GM23338 (cell line): ENCODE results near the gene PAX3. TPM values are rescaled to one million over a fixed set of nuclear protein-coding genes. Genes with fewer than 3 reads are reported as not detected.

ENCODE experiments used
- ATAC-seq: fragments of 200-7000 bp; cut with Tn5 transposase; 3 replicates; pipeline ENCODE4 v1.9.1; 2020
- DNase-seq: peaks from one replicate; pipeline ENCODE4 v3.0.0-alpha.2; 2015; ENCODE audit warnings: low spot score
- H2AFZ ChIP-seq: fragments of 200-600 bp; sonication (generic); 2 replicates; pipeline ENCODE4 v1.8.0; 2016; ENCODE audit warnings: antibody characterized with exemption, mild to moderate bottlenecking, moderate library complexity
- H3F3A ChIP-seq: fragments of 200-600 bp; sonication (generic); replicated peaks from 2 replicates; pipeline ENCODE4 v1.8.0; 2017; ENCODE audit warnings: antibody characterized with exemption, mixed run types, low read depth
- H3K27ac ChIP-seq: fragments of 200-600 bp; sonication (generic); 2 replicates; pipeline ENCODE4 v1.6.1; 2016; ENCODE audit warnings: low read depth
- H3K27me3 ChIP-seq: fragments of 200-600 bp; sonication (generic); 2 replicates; pipeline ENCODE4 v1.8.0; 2016; ENCODE audit warnings: mild to moderate bottlenecking, mixed run types, moderate library complexity; ENCODE audit not compliant: insufficient read depth
- H3K36me3 ChIP-seq: fragments of 200-600 bp; sonication (generic); 2 replicates; pipeline ENCODE4 v1.8.0; 2016; ENCODE audit warnings: mild to moderate bottlenecking; ENCODE audit not compliant: insufficient read depth
- H3K4me1 ChIP-seq: fragments of 200-600 bp; sonication (generic); 2 replicates; pipeline ENCODE4 v1.8.0; 2016; ENCODE audit warnings: mild to moderate bottlenecking, moderate library complexity; ENCODE audit not compliant: insufficient read depth
- H3K4me2 ChIP-seq: fragments of 200-600 bp; sonication (generic); 2 replicates; pipeline ENCODE4 v1.7.1; 2017; ENCODE audit warnings: mixed run types
- H3K4me3 ChIP-seq: fragments of 200-600 bp; sonication (generic); 2 replicates; pipeline ENCODE4 v1.6.1; 2016; ENCODE audit warnings: mixed run types
- H3K79me2 ChIP-seq: fragments of 200-600 bp; sonication (generic); replicated peaks from 2 replicates; pipeline ENCODE4 v1.8.0; 2017; ENCODE audit warnings: mild to moderate bottlenecking; ENCODE audit not compliant: insufficient read depth
- H3K9me2 ChIP-seq: fragments of 200-600 bp; sonication (generic); 2 replicates; pipeline ENCODE4 v1.8.0; 2017; ENCODE audit not compliant: insufficient read depth
- H4K20me1 ChIP-seq: fragments of 200-600 bp; sonication (generic); replicated peaks from 2 replicates; pipeline ENCODE4 v1.8.0; 2017; ENCODE audit warnings: mild to moderate bottlenecking; ENCODE audit not compliant: insufficient read depth
- H3K27ac Mint-ChIP-seq: 2 replicates; pipeline ENCODE4 v1.8.0; 2020; ENCODE audit warnings: inconsistent platforms, mild to moderate bottlenecking, moderate library complexity, mixed read lengths
- H3K27me3 Mint-ChIP-seq: 3 replicates; pipeline ENCODE4 v1.8.0; 2022; ENCODE audit warnings: low read depth, mild to moderate bottlenecking, moderate library complexity, mixed read lengths, inconsistent platforms; ENCODE audit not compliant: insufficient read depth, poor library complexity
- H3K36me3 Mint-ChIP-seq: 3 replicates; pipeline ENCODE4 v1.8.0; 2021; ENCODE audit warnings: low read depth, mild to moderate bottlenecking, inconsistent platforms, moderate library complexity, mixed read lengths
- H3K4me1 Mint-ChIP-seq: 3 replicates; pipeline ENCODE4 v1.8.0; 2020; ENCODE audit warnings: mild to moderate bottlenecking, inconsistent platforms, mixed read lengths
- H3K4me3 Mint-ChIP-seq: 3 replicates; pipeline ENCODE4 v1.8.0; 2021; ENCODE audit warnings: moderate library complexity, mild to moderate bottlenecking, inconsistent platforms, mixed read lengths
- H3K9me3 Mint-ChIP-seq: 3 replicates; pipeline ENCODE4 v1.8.0; 2020; ENCODE audit warnings: moderate library complexity, mild to moderate bottlenecking, inconsistent platforms, mixed read lengths
- CREB1 ChIP-seq: fragments of 250-450 bp; sonication (Bioruptor Pico); IDR thresholded peaks from 2 replicates; pipeline ENCODE4 v1.5.0; 2020; ENCODE audit warnings: low read depth, mild to moderate bottlenecking, moderate library complexity
- EZH2 ChIP-seq: fragments of 200-600 bp; sonication (generic); IDR thresholded peaks from one replicate; pipeline ENCODE4 v1.8.0; 2017; ENCODE audit warnings: antibody characterized with exemption, mild to moderate bottlenecking, low read depth; ENCODE audit not compliant: unreplicated experiment
- EZH2phosphoT487 ChIP-seq: fragments of 200-600 bp; sonication (generic); IDR thresholded peaks from one replicate; pipeline ENCODE4 v1.8.1; 2018; ENCODE audit warnings: antibody characterized with exemption; ENCODE audit not compliant: unreplicated experiment
- JUNB ChIP-seq: IDR thresholded peaks from one replicate; pipeline ENCODE4 v1.6.1; 2016; ENCODE audit warnings: antibody characterized with exemption; ENCODE audit not compliant: unreplicated experiment
- NANOG ChIP-seq: IDR thresholded peaks from 2 replicates; pipeline ENCODE4 v1.6.1; 2016; ENCODE audit warnings: antibody characterized with exemption, borderline replicate concordance
- POLR2AphosphoS5 ChIP-seq: IDR thresholded peaks from 2 replicates; pipeline ENCODE4 v1.6.1; 2016; ENCODE audit warnings: antibody characterized with exemption, low read depth
- STAT1 ChIP-seq: IDR thresholded peaks from one replicate; pipeline ENCODE4 v1.6.1; 2016; ENCODE audit warnings: antibody characterized with exemption; ENCODE audit not compliant: unreplicated experiment
- ZNF114 ChIP-seq: fragments of 250-450 bp; sonication (Bioruptor Pico); IDR thresholded peaks from 2 replicates; pipeline ENCODE4 v1.5.0; 2020; ENCODE audit warnings: mild to moderate bottlenecking, moderate library complexity
- ZNF331 ChIP-seq: fragments of 250-450 bp; sonication (Bioruptor Pico); IDR thresholded peaks from 2 replicates; pipeline ENCODE4 v1.5.0; 2020; ENCODE audit warnings: low read depth, mild to moderate bottlenecking, moderate library complexity
- polyA plus RNA-seq: library from polyadenylated mRNA; unstranded; fragments of >200 nt; fragmentation: Nextera tagmentation; extraction: Ambion mirVana; gene quantifications from 2 replicates; pipeline ENCODE4 v1.2.1, GENCODE V29; 2016
- total RNA-seq: library from RNA; depleted of rRNA; stranded (reverse); fragments of >200 nt; shearing (Covaris generic); gene quantifications from 2 replicates; pipeline ENCODE4 v1.2.3, GENCODE V29; 2014
- TF ChIP-seq, protein P1 (sequence below): IDR thresholded peaks from one replicate; pipeline ENCODE4 v1.6.1; 2018; ENCODE audit warnings: antibody characterized with exemption; ENCODE audit not compliant: unreplicated experiment
- TF ChIP-seq, protein P2 (sequence below): IDR thresholded peaks from 2 replicates; pipeline ENCODE4 v1.6.1; 2016; ENCODE audit warnings: antibody characterized with exemption
- TF ChIP-seq, protein P3 (sequence below), 2 experiments: fragments of 200-600 bp in 1 of 2; sonication (generic) in 1 of 2; conservative IDR thresholded peaks; 2 replicates each; pipeline versions ENCODE4 v1.5.1 to v1.6.1; 2016 to 2017; ENCODE audit warnings: antibody characterized with exemption in 2 of 2, low read depth in 2 of 2, mild to moderate bottlenecking in 2 of 2, moderate library complexity in 1 of 2

PAX3 gene
- total and polyA plus RNA-seq, 2 experiments from 2014 or later = not detected

DNA sequence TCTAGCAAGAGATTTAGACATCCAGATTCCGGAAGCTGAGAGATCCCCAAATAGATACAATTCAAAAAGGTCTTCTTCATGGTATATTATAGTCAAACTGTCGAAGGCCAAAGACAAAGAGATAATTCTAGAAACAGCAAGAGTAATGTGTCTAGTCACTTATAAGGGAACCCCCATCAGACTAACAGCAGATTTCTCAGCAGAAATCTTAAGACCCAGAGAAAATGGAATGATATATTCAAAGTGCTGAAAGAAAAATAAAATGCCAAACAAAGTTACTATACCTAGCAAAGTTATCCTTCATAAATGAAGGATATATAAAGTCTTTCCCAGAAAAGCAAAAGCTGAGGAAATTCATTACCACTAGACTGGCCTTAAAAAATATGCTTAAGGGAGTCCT, 36.1 kb upstream of the PAX3 start (continued):
- TF ChIP-seq, protein P1, sequence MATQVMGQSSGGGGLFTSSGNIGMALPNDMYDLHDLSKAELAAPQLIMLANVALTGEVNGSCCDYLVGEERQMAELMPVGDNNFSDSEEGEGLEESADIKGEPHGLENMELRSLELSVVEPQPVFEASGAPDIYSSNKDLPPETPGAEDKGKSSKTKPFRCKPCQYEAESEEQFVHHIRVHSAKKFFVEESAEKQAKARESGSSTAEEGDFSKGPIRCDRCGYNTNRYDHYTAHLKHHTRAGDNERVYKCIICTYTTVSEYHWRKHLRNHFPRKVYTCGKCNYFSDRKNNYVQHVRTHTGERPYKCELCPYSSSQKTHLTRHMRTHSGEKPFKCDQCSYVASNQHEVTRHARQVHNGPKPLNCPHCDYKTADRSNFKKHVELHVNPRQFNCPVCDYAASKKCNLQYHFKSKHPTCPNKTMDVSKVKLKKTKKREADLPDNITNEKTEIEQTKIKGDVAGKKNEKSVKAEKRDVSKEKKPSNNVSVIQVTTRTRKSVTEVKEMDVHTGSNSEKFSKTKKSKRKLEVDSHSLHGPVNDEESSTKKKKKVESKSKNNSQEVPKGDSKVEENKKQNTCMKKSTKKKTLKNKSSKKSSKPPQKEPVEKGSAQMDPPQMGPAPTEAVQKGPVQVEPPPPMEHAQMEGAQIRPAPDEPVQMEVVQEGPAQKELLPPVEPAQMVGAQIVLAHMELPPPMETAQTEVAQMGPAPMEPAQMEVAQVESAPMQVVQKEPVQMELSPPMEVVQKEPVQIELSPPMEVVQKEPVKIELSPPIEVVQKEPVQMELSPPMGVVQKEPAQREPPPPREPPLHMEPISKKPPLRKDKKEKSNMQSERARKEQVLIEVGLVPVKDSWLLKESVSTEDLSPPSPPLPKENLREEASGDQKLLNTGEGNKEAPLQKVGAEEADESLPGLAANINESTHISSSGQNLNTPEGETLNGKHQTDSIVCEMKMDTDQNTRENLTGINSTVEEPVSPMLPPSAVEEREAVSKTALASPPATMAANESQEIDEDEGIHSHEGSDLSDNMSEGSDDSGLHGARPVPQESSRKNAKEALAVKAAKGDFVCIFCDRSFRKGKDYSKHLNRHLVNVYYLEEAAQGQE = no peak
- TF ChIP-seq, protein P2, sequence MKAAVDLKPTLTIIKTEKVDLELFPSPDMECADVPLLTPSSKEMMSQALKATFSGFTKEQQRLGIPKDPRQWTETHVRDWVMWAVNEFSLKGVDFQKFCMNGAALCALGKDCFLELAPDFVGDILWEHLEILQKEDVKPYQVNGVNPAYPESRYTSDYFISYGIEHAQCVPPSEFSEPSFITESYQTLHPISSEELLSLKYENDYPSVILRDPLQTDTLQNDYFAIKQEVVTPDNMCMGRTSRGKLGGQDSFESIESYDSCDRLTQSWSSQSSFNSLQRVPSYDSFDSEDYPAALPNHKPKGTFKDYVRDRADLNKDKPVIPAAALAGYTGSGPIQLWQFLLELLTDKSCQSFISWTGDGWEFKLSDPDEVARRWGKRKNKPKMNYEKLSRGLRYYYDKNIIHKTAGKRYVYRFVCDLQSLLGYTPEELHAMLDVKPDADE = no peak
- no peak for TF ChIP-seq EZH2
- no peak for TF ChIP-seq CREB1
- no peak for TF ChIP-seq JUNB

DNA sequence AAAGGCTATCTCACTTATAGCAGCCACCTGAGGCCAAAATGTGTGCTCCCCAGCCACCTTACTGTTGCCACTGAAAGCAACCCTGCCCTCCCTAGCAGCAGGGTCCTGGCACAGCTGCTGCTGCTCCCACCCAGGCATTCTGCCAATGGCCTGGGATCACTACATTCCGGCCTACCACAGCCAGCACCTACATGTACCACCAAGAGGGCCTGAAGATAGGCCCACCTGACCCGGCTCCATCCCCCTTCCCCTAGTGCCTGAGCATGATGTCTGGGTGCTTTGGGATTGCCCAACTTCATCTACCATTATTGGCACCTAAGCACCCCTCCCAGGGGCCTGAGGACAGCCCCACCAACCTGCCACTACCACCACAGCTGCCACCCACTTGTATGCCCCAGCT, 34.6 kb upstream of the PAX3 start:
- Histone ChIP-seq H3K36me3 (no peaks in the 10 kb centered on the region), H2AFZ (no peak overlapping the region), H3K27ac (no peak overlapping the region), H3K9me2 (no peaks in the 10 kb centered on the region), H3K4me3 (no peak overlapping the region), H3K79me2 (no peaks in the 10 kb centered on the region), H3K27me3 (no peaks in the 10 kb centered on the region), H3K4me2 (no peak overlapping the region), H4K20me1 (no peaks in the 10 kb centered on the region), H3F3A (no peaks in the 10 kb centered on the region), H3K4me1 (no peaks in the 10 kb centered on the region)
- Mint-ChIP-seq H3K36me3 (no peaks in the 10 kb centered on the region), H3K4me3 (no peak overlapping the region), H3K27ac (no peak overlapping the region), H3K4me1 (no peaks in the 10 kb centered on the region; the same call in 2 of the 3 replicates), H3K9me3 (peaks cover 18% of the 10 kb centered on the region), H3K27me3 (no peaks in the 10 kb centered on the region)
- DNase-seq (no peak), ATAC-seq (no peak)
- TF ChIP-seq STAT1 = no peak
- TF ChIP-seq, protein P3, sequence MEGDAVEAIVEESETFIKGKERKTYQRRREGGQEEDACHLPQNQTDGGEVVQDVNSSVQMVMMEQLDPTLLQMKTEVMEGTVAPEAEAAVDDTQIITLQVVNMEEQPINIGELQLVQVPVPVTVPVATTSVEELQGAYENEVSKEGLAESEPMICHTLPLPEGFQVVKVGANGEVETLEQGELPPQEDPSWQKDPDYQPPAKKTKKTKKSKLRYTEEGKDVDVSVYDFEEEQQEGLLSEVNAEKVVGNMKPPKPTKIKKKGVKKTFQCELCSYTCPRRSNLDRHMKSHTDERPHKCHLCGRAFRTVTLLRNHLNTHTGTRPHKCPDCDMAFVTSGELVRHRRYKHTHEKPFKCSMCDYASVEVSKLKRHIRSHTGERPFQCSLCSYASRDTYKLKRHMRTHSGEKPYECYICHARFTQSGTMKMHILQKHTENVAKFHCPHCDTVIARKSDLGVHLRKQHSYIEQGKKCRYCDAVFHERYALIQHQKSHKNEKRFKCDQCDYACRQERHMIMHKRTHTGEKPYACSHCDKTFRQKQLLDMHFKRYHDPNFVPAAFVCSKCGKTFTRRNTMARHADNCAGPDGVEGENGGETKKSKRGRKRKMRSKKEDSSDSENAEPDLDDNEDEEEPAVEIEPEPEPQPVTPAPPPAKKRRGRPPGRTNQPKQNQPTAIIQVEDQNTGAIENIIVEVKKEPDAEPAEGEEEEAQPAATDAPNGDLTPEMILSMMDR (conservative IDR thresholded peaks at IDR 0.05; ENCODE audit: low read depth in 2 of 2) = no peak
- no peak for TF ChIP-seq CREB1
- TF ChIP-seq EZH2 = no peak
- no peak for TF ChIP-seq POLR2AphosphoS5
- TF ChIP-seq, protein P1 = no peak
- no peak for TF ChIP-seq NANOG
- no peak for TF ChIP-seq JUNB
- TF ChIP-seq, protein P2 = no peak
- TF ChIP-seq ZNF331 (CRISPR knock-in tag) = no peak
- no peak for TF ChIP-seq EZH2phosphoT487
- TF ChIP-seq ZNF114 = no peak
